ENCODE data around the gene COL28A1.
"Not testable (repeated sequence)": the region's sequence is repeated elsewhere in the genome, so short reads cannot be mapped to it uniquely, and the experiment has no call there.

The COL28A1 gene

DNA sequence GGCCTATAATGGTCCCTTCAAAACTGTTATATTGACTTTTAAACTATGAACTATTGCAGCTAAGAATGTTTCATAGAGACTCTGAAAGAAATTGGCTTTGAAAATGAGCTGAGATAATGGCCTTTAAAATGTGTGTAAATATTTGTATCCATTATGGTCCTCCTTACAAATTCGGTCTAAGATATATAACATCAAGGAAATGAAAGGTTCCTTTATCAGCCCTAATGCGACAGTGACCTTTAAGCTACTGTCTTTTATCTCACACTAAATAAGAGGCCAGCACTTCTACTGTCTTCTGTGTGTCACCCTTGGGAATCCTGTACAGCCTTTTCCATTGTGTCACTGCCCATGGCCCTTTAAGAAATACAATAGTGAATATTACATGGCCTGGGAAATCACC is 19.5 kb downstream of the COL28A1 start:
- no peak for DNase-seq

- DNase-seq, result no peak
Observed at GRCh38 chr7:7512861-7513597, 22.6 kb downstream of the COL28A1 start.

DNA sequence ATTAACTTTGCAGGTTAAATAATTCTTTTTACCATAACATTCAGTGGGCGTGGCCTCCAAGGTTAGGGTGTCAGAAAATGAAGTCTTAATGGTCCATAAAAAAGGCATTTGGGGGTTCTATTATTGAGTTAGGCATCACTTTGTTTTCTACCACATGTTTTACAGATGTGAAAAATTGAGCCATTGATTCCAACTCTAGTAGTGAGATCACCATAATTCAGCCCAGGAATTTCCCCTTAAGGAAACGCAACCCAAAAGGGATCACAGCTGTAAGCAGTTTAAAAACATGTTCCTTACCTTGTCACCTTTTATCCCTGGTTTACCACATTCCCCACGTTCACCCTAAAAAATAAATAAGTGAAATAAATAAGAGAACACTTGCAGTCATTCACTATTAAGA is 24.9 kb downstream of the COL28A1 start:
- DNase-seq, result no peak

DNA sequence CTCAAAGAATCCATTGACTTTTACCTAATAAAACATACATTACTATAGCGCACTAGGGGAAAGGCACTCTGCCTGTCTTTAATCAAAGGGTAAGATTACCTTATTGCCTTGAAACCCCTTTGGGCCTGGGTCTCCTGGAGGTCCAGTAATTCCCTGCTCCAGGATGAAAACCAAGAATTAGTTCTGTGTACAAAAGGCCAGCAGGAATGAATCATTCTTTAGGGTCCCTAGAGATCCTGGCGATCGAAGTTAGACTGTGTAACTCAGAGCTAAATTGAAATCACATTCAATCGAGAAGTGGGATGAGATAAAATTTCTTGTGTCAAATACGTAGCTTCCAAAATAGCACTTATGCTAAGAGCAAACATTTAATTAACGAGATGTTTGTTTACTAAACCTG is 29.8 kb downstream of the COL28A1 start:
- no peak for DNase-seq

GRCh38 chr7:7504910-7505704 is 30.6 kb downstream of the COL28A1 start:
- DNase-seq, result no peak

DNA sequence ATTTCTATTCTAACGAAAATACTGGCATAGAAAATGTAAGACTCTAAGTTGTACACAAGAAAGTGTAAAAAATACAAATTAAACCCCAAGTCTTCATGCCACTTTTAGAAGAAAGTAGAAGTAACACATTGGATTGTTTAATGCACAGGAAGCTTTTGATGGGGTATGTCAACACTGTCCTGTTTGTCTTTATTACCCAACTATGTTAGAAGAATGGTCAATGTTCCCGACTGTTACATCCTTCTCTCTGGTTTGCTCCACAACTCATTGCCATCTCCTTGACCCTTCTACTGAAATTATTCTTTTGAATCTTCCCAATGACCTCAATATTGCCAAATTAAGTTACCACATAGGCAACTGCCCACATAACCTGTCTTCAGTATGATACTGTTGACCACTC is 35.8 kb downstream of the COL28A1 start:
- DNase-seq, result no peak

DNA sequence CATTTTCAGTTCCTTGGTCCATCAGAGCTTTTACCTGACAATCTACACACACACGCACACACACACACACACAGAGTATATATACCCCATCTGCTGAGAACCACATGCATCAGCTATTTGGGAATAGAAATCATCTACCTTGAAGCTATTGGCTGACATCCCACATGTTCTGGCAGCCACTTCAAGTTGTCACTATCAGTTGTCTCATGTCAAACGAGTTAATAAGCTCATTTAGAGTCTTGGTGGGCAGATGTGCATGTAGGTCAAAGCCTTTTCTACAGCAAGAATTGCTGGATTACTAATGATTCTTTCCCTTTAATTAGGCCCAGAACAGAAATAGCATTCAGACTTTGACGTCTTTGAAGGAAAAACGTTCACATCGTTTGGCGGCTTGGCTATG is 36.8 kb downstream of the COL28A1 start:
- no peak for DNase-seq

- DNase-seq, result no peak
Observed at GRCh38 chr7:7496311-7496710, 39.4 kb downstream of the COL28A1 start.

DNA sequence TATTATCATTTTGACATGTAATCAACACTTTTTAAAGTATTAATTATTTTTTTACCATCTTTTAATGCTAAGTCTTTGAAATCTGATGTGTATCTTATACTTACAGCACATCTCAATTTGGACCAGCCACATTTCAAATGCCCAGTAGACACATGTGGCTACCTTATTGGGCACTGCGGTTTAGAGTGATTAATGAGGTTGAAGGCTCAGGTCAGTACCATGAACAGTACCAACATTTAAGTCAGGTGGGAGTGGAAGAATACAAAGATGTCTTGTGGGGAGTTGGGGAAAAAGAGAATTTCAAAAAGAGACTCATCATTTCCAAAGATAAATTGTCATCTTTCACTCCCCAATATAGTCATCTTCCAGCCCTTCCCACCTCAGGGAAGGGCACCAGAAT is 40.5 kb downstream of the COL28A1 start:
- DNase-seq, result no peak

DNA sequence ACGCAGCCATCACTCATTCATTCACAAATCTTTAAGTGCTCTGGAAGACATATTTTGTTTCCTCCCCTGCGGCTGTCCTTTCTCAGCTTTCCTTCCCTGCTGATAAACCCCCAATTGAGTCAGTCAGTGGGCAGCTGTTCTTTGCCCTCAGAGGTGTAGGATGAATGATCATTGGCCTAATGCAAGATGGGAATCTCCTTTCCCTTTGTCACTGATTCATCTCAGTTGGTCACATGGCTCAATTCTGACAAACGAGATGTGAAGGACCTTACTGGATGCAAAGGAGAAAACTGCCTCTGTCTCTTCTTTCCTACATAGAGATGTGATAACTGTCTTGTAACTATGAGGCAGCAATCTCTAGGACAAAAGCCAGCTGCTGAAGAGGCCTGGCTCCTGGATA is 44.6 kb downstream of the COL28A1 start:
- no peak for DNase-seq

- DNase-seq, result no peak
Observed at GRCh38 chr7:7490003-7490402, 45.7 kb downstream of the COL28A1 start.

GRCh38 chr7:7489546-7489945 is 46.1 kb downstream of the COL28A1 start:
- DNase-seq, result no peak

- no peak for DNase-seq
Observed at GRCh38 chr7:7486362-7486761, 49.3 kb downstream of the COL28A1 start.

DNA sequence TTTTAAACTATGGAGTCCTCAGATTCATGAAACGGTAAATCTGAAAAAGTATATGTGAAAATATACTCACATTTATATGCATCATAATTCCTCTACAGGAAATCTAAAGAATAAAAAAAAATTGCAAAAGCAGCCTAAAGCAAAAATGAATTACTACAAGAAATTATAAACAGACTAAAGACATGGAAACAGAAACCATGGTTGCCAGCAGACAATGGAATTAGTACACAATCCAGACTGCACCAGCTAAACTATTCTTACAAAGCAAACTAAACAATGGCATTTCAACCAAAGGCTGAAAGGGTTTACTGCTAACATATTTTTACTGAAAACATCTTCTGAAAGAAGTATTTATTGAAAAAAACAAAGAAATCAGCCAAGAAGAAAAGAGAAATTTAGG is 51.6 kb downstream of the COL28A1 start:
- DNase-seq, result no peak

GRCh38 chr7:7481802-7482201 is 53.9 kb downstream of the COL28A1 start:
- DNase-seq, result no peak

- DNase-seq, result no peak
Observed at GRCh38 chr7:7479275-7479805, 56.3 kb downstream of the COL28A1 start.

DNA sequence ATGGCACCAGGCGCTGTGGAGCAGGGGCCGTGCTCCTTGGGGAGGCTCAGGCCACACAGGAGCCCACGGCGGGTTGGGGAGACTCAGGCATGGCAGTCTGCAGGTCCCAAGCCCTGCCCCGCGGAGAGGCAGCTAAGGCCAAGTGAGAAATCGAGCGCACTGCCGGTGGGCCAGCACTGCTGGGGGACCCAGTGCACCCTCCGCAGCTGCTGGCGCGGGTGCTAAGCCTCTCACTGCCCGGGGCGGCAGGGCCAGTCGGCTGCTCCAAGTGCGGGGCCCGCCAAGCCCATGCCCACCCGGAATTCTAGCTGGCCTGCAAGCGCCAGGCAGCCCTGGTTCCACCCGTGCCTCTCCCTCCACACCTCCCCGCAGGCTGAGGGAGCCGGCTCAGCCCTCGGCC is 57.1 kb downstream of the COL28A1 start:
- no peak for DNase-seq

DNA sequence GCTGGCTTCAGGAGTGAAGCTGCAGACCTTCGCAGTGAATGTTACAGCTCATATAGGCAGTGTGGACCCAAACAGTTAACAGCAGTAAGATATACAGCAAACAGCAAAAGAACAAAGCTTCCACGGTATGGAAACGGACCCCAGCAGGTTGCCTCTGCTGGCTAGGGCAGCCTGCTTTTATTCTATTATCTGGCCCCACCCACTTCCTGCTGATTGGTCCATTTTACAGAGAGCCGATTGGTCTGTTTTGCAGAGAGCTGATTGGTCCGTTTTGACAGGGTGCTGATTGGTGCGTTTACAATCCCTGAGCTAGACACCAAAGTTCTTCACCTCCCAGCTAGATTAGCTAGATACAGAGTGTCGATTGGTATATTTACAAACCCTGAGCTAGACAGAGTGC is 58.0 kb downstream of the COL28A1 start:
- not testable (repeated sequence) for DNase-seq

GRCh38 chr7:7476381-7476780 is 59.3 kb downstream of the COL28A1 start:
- DNase-seq, result no peak

- no peak for DNase-seq
Observed at GRCh38 chr7:7475601-7476000, 60.1 kb downstream of the COL28A1 start.

DNA sequence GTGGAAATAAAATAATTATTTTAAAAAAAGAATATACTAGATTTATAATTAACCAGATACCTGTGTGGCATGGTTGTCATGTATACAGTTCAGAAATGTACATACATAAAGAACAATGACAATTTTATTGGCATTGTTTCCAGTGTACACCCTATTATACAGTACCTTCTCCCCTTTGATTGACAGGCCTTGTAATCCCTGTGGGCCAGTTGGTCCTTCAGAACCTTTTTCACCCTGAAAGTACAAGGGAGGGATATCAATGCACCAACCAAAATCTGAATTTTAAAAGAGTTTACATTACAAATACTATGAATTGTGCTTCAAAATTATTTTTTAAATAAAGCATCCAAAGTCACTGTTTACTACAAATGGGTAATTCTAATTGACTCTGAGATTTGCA is 61.2 kb downstream of the COL28A1 start:
- no peak for DNase-seq

DNA sequence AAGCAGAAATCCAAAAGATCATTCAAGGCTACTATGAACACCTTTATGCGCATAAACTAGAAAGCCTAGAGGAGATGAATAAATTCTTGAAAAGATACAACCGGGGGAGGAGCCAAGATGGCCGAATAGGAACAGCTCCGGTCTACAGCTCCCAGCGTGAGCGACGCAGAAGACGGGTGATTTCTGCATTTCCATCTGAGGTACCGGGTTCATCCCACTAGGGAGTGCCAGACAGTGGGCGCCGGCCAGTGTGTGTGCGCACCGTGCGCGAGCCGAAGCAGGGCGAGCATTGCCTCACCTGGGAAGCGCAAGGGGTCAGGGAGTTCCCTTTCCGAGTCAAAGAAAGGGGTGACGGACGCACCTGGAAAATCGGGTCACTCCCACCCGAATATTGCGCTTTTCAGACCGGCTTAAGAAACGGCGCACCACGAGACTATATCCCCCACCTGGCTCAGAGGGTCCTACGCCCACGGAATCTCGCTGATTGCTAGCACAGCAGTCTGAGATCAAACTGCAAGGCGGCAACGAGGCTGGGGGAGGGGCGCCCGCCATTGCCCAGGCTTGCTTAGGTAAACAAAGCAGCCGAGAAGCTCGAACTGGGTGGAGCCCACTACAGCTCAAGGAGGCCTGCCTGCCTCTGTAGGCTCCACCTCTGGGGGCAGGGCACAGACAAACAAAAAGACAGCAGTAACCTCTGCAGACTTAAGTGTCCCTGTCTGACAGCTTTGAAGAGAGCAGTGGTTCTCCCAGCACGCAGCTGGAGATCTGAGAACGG is 70.5 kb downstream of the COL28A1 start:
- DNase-seq, result not testable (repeated sequence)

GRCh38 chr7:7454000-7454399 is 81.7 kb downstream of the COL28A1 start:
- no peak for DNase-seq

GRCh38 chr7:7452652-7453051 is 83.0 kb downstream of the COL28A1 start:
- DNase-seq, result no peak
